Keratinocyte (primary cell): ENCODE measurements around the gene ZNF862. TPM values are rescaled to one million over a fixed set of nuclear protein-coding genes. Genes with fewer than 3 reads are reported as not detected.

ENCODE experiments used
- DNase-seq: peaks from one replicate; pipeline ENCODE4 v3.0.0-alpha.2; 2011; ENCODE audit warnings: low read depth, missing footprints, low spot score
- FAIRE-seq: peaks from 2 replicates; lab custom pipeline; 2011; peaks lifted over from hg19 to GRCh38; lab: Jason Lieb, UNC
- H2AFZ ChIP-seq: 2 replicates; pipeline ENCODE4 v1.6.0; 2012; ENCODE audit warnings: low read length, control low read depth, inconsistent platforms; ENCODE audit not compliant: control insufficient read depth
- H3K27ac ChIP-seq: 2 replicates; pipeline ENCODE4 v1.5.1; 2011; ENCODE audit warnings: low read length; ENCODE audit not compliant: control insufficient read depth, insufficient read depth
- H3K27me3 ChIP-seq: 3 replicates; pipeline ENCODE4 v1.6.0; 2011; ENCODE audit warnings: low read length; ENCODE audit not compliant: control insufficient read depth, insufficient read depth; ENCODE audit errors: extremely low read depth
- H3K36me3 ChIP-seq, 2 experiments: 2 replicates in 1 of 2; 3 replicates in 1 of 2; pipeline ENCODE4 v1.5.1; 2011; ENCODE audit warnings: low read length in 2 of 2, mild to moderate bottlenecking in 1 of 2; ENCODE audit not compliant: control insufficient read depth in 2 of 2, insufficient read depth in 2 of 2; ENCODE audit errors: extremely low read depth in 1 of 2
- H3K4me1 ChIP-seq: 3 replicates; pipeline ENCODE4 v1.5.1; 2011; ENCODE audit warnings: low read length; ENCODE audit not compliant: control insufficient read depth, insufficient read depth; ENCODE audit errors: extremely low read depth
- H3K4me2 ChIP-seq: 3 replicates; pipeline ENCODE4 v1.6.0; 2011; ENCODE audit warnings: low read depth, low read length; ENCODE audit not compliant: control insufficient read depth, insufficient read depth; ENCODE audit errors: extremely low read depth
- H3K4me3 ChIP-seq, 3 experiments: fragments of 200-600 bp in 1 of 3; sonication (generic) in 1 of 3; 2 replicates in 2 of 3; 3 replicates in 1 of 3; pipeline ENCODE4 v1.5.1; 2011 to 2016; ENCODE audit warnings: low read length in 3 of 3, mild to moderate bottlenecking in 3 of 3, control low read depth in 2 of 3, inconsistent platforms in 1 of 3, low read depth in 1 of 3, mixed read lengths in 1 of 3, mixed run types in 1 of 3, moderate library complexity in 1 of 3; ENCODE audit not compliant: control insufficient read depth in 2 of 3, insufficient read depth in 2 of 3; ENCODE audit errors: extremely low read depth in 1 of 3
- H3K79me2 ChIP-seq: 2 replicates; pipeline ENCODE4 v1.6.0; 2012; ENCODE audit warnings: low read length; ENCODE audit not compliant: control insufficient read depth, insufficient read depth
- H3K9ac ChIP-seq: 3 replicates; pipeline ENCODE4 v1.6.0; 2011; ENCODE audit warnings: low read length; ENCODE audit not compliant: control insufficient read depth, insufficient read depth; ENCODE audit errors: extremely low read depth
- H3K9me1 ChIP-seq: 3 replicates; pipeline ENCODE4 v1.6.0; 2011; ENCODE audit warnings: low read length; ENCODE audit not compliant: control insufficient read depth, insufficient read depth; ENCODE audit errors: extremely low read depth
- H3K9me3 ChIP-seq: 2 replicates; pipeline ENCODE4 v1.5.1; 2012; ENCODE audit warnings: low read depth, low read length; ENCODE audit not compliant: control insufficient read depth
- H4K20me1 ChIP-seq: 3 replicates; pipeline ENCODE4 v1.6.0; 2011; ENCODE audit warnings: low read length; ENCODE audit not compliant: control insufficient read depth, insufficient read depth; ENCODE audit errors: extremely low read depth
- EZH2 ChIP-seq: IDR thresholded peaks from one replicate; pipeline ENCODE4 v1.6.1; 2012; ENCODE audit warnings: inconsistent platforms, mild to moderate bottlenecking, low read length, moderate library complexity
- dilution Hi-C: fragments of 300-500 bp; cut with MboI; formaldehyde crosslinking; loops from one replicate; pipeline ENCODE4 v1.7.0; 2020; ENCODE audit warnings: low sequenced_read_pairs; ENCODE audit not compliant: extremely low pct_ligation_motif_present
- polyA plus RNA-seq, 5 experiments: library from polyadenylated mRNA; depleted of rRNA in 3 of 5; stranded (reverse) in 3 of 5; stranded (forward) in 1 of 5; unstranded in 1 of 5; fragments of >200 nt; gene quantifications; 1 replicate in 1 of 5; 2 replicates in 3 of 5; 3 replicates in 1 of 5; pipeline versions ENCODE4 v1.2.1 to v1.2.3, GENCODE V29; 2011 to 2012; ENCODE audit warnings: missing spikeins in 2 of 5, low read depth in 1 of 5, low replicate concordance in 1 of 5
- TF ChIP-seq, protein P1 (sequence below), 3 experiments: IDR thresholded peaks in 1 of 3; conservative IDR thresholded peaks in 1 of 3; optimal IDR thresholded peaks in 1 of 3; 2 replicates in 2 of 3; 3 replicates in 1 of 3; pipeline versions ENCODE3 to v1.5.1; 2011; ENCODE audit warnings: low read length in 3 of 3, mild to moderate bottlenecking in 3 of 3, moderate library complexity in 2 of 3, control low read depth in 1 of 3, inconsistent platforms in 1 of 3; ENCODE audit not compliant: insufficient read depth in 2 of 3; ENCODE audit errors: extremely low read depth in 1 of 3

Gene ZNF862
- polyA plus RNA-seq, 1 donor (not counting 4 experiments of a cell fraction or from before 2014, with no cell fraction given): 10.1 TPM

DNA sequence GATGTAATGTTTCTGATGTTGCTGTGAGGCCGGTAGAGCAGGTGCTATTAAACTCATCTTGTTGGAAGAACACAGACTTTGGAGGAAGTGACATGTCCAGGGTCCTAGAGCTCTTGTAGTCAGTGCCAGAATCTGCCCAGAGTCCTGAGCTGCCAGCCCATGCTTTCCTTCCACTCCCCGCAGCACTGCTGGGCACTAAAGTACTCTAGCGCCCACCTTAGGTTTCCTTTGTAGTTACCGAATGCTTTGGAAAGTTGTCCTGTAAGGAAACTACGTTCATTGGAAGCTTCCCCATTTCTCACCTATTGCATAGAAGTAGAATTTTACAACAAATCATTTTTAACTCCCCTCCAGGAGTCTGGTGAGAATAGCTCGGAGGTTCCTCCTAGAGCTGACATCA, 11.0 kb downstream of the ZNF862 start:
- peaks cover 0 to 4% of the 10 kb centered on the region in 2 experiments for H3K36me3 ChIP-seq
- TF ChIP-seq EZH2: no peak
- TF ChIP-seq, protein P1, sequence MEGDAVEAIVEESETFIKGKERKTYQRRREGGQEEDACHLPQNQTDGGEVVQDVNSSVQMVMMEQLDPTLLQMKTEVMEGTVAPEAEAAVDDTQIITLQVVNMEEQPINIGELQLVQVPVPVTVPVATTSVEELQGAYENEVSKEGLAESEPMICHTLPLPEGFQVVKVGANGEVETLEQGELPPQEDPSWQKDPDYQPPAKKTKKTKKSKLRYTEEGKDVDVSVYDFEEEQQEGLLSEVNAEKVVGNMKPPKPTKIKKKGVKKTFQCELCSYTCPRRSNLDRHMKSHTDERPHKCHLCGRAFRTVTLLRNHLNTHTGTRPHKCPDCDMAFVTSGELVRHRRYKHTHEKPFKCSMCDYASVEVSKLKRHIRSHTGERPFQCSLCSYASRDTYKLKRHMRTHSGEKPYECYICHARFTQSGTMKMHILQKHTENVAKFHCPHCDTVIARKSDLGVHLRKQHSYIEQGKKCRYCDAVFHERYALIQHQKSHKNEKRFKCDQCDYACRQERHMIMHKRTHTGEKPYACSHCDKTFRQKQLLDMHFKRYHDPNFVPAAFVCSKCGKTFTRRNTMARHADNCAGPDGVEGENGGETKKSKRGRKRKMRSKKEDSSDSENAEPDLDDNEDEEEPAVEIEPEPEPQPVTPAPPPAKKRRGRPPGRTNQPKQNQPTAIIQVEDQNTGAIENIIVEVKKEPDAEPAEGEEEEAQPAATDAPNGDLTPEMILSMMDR (optimal IDR thresholded peaks at IDR 0.05 in 1 of 3, IDR thresholded peaks at IDR 0.05 in 1 of 3, conservative IDR thresholded peaks at IDR 0.05 in 1 of 3; ENCODE audit: extremely low read depth in 1 of 3, insufficient read depth in 2 of 3, low read length in 3 of 3): no peak

DNA sequence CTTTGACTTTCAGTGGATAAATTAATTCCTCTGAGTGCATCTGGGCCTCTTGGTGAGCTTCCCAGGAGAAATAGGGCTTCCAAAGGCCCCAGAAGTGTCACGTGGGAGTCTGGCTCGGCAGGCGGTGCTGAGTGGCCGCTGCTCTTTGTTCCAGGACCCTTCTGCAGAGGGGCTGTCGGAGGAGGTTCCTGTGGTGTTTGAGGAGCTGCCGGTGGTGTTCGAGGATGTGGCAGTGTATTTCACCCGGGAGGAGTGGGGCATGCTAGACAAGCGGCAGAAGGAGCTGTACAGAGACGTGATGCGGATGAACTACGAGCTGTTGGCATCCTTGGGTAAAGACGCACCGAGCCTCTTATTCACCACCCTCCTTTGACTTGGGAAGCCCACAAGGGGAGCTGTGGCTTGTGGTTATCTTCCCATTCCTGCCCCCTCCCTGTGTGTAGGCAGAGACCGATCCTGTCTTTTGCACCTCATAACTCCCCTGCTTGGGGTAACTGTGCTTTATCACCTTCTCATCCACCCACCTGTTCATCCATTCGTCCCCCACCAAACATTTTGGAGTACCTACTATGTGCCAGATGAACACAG, 11.9 kb downstream of the ZNF862 start:
- Histone ChIP-seq H2AFZ (no peak overlapping the region), H4K20me1 (no peaks in the 10 kb centered on the region), H3K4me3 (no peak overlapping the region), H3K79me2 (no peaks in the 10 kb centered on the region), H3K9ac (no peak overlapping the region), H3K9me1 (no peaks in the 10 kb centered on the region), H3K4me2 (no peak overlapping the region), H3K27ac (no peak overlapping the region), H3K27me3 (no peaks in the 10 kb centered on the region), H3K9me3 (no peaks in the 10 kb centered on the region), H3K4me1 (peaks cover 7% of the 10 kb centered on the region), H3K36me3 (peaks cover 0 to 4% of the 10 kb centered on the region in 2 experiments)
- no peak for TF ChIP-seq EZH2
- TF ChIP-seq, protein P1 (optimal IDR thresholded peaks at IDR 0.05 in 1 of 3, IDR thresholded peaks at IDR 0.05 in 1 of 3, conservative IDR thresholded peaks at IDR 0.05 in 1 of 3; ENCODE audit: extremely low read depth in 1 of 3, insufficient read depth in 2 of 3, low read length in 3 of 3): no peak
- DNase-seq (no peak), FAIRE-seq (no peak)
- dilution Hi-C loops: no loop called here

More for the DNA sequence above, 11.0 kb downstream of the ZNF862 start:
- dilution Hi-C loops: no loop called here
- no peaks in the 10 kb centered on the region for H3K9me3 ChIP-seq
- H3K27me3 ChIP-seq: no peaks in the 10 kb centered on the region
- H3K4me3 ChIP-seq: no peak overlapping the region
- H2AFZ ChIP-seq: no peak overlapping the region
- no peak overlapping the region for H3K27ac ChIP-seq
- H3K9me1 ChIP-seq: no peaks in the 10 kb centered on the region
- DNase-seq (no peak), FAIRE-seq (no peak)
- H3K4me1 ChIP-seq: no peaks in the 10 kb centered on the region
- H3K79me2 ChIP-seq: no peaks in the 10 kb centered on the region
- H3K4me2 ChIP-seq: no peak overlapping the region
- no peaks in the 10 kb centered on the region for H4K20me1 ChIP-seq
- H3K9ac ChIP-seq: no peak overlapping the region
